Fibroblast of skin of right quadriceps (primary cell): Measurements from ENCODE around the gene G6PC2.
"Not testable (repeated sequence)": the region's sequence is repeated elsewhere in the genome, so short reads cannot be mapped to it uniquely, and the experiment has no call there.

Experiments used
- DNase-seq: peaks from one replicate; pipeline ENCODE4 v3.0.0-alpha.2; 2013

The G6PC2 gene

GRCh38 chr2:168901003-168901402 lies at the start of gene G6PC2:
Gene G6PC2, plus strand, starts transcription at chr2:168901291. Its CDS starts 41 bp downstream, at chr2:168901332.
- no peak for DNase-seq

- DNase-seq: peak; percentile 79
These were observed 49.3 kb upstream of the G6PC2 start for GRCh38 chr2:168851674-168852320.

GRCh38 chr2:168852481-168852880 lies 48.6 kb upstream of the G6PC2 start:
- DNase-seq: no peak

- no peak for DNase-seq
These were observed 47.6 kb upstream of the G6PC2 start for GRCh38 chr2:168853471-168853870.

- no peak for DNase-seq
These were observed 46.4 kb upstream of the G6PC2 start for GRCh38 chr2:168854651-168855050.

- DNase-seq: no peak
These were observed 45.5 kb upstream of the G6PC2 start for GRCh38 chr2:168855601-168856000.

- no peak for DNase-seq
These were observed 42.9 kb upstream of the G6PC2 start for GRCh38 chr2:168858146-168858545.

- not testable (repeated sequence) for DNase-seq
These were observed 33.9 kb upstream of the G6PC2 start for GRCh38 chr2:168867164-168867563.

GRCh38 chr2:168870369-168870768 lies 30.7 kb upstream of the G6PC2 start:
- DNase-seq: not testable (repeated sequence)

GRCh38 chr2:168870824-168871223 lies 30.3 kb upstream of the G6PC2 start:
- DNase-seq: not testable (repeated sequence)

- no peak for DNase-seq
These were observed 26.6 kb upstream of the G6PC2 start for GRCh38 chr2:168874368-168875054.

GRCh38 chr2:168882163-168882562 lies 18.9 kb upstream of the G6PC2 start:
- not testable (repeated sequence) for DNase-seq

GRCh38 chr2:168884975-168885374 lies 16.1 kb upstream of the G6PC2 start:
- DNase-seq: peak; percentile 27

- DNase-seq: no peak
These were observed 11.5 kb upstream of the G6PC2 start for GRCh38 chr2:168889635-168890005.

GRCh38 chr2:168890006-168890782 lies 10.9 kb upstream of the G6PC2 start, which contains the start of gene SPC25:
Gene SPC25, minus strand, starts transcription at chr2:168890430. Its CDS starts 911 bp downstream, at chr2:168889519.
- DNase-seq: peak; percentile 91

- DNase-seq: no peak
These were observed 8.8 kb upstream of the G6PC2 start for GRCh38 chr2:168892327-168892726.

- DNase-seq: no peak
These were observed 7.0 kb upstream of the G6PC2 start for GRCh38 chr2:168894101-168894500.

- DNase-seq: no peak
These were observed 6.4 kb upstream of the G6PC2 start for GRCh38 chr2:168894720-168895119.

- peak; percentile 14 for DNase-seq
These were observed 5.3 kb upstream of the G6PC2 start for GRCh38 chr2:168895771-168896170.

GRCh38 chr2:168896783-168897182 lies 4.3 kb upstream of the G6PC2 start:
- no peak for DNase-seq

GRCh38 chr2:168897449-168897848 lies 3.6 kb upstream of the G6PC2 start:
- DNase-seq: no peak

GRCh38 chr2:168903888-168904287 lies 2.8 kb downstream of the G6PC2 start:
- DNase-seq: no peak

- no peak for DNase-seq
These were observed 3.3 kb downstream of the G6PC2 start for GRCh38 chr2:168904358-168904757.
